Measurements from ENCODE around the gene TJP1. TPM values are rescaled to one million over a fixed set of nuclear protein-coding genes. Genes with fewer than 3 reads are reported as not detected.

The TJP1 gene
- total RNA-seq, 1 experiment from 2014 or later = 129 TPM

DNA sequence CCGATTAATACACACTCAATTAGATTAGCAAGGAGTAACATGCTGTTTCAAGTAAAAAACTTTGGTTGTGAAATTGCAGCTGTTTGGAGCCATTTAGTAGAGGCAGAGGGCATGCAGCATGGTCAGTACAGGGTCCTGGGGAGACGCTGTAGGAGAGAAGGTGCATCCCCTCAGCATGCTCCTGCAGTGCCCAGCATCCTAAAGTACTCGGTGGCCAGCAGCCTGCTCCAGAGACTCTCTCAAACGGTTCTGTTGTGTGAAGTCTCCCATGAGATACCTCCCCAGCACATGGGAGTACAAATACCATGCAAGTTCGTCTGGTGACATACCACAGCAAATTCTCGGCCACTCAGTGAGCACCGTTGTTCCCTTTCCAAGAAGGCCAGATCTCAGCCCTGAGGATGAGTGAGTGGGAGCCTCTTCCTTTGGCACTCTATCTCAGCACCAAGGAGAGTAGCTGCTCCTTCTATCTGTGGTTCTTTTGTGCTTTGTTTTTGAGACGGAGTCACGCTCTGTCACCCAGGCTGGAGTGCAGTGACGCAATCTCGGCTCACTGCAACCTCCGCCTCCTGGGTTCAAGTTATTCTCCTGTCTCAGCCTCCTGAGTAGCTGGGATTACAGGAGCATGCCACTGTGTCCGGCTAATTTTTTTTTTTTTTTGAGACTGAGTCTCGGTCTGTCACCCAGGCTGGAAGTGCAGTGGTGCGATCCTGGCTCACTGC is 72.7 kb downstream of the TJP1 start:
- H3K27me3 Mint-ChIP-seq (ENCODE audit: low read depth) = no peaks in the 10 kb centered on the region
- no peak for TF ChIP-seq ZNF416 (CRISPR knock-in tag; IDR thresholded peaks at IDR 0.05)
- no peak for TF ChIP-seq ZNF232 (CRISPR knock-in tag; IDR thresholded peaks at IDR 0.05)
- no peak for TF ChIP-seq STAT6 (CRISPR knock-in tag; conservative IDR thresholded peaks at IDR 0.05; ENCODE audit: low read depth)
- TF ChIP-seq, protein P1, sequence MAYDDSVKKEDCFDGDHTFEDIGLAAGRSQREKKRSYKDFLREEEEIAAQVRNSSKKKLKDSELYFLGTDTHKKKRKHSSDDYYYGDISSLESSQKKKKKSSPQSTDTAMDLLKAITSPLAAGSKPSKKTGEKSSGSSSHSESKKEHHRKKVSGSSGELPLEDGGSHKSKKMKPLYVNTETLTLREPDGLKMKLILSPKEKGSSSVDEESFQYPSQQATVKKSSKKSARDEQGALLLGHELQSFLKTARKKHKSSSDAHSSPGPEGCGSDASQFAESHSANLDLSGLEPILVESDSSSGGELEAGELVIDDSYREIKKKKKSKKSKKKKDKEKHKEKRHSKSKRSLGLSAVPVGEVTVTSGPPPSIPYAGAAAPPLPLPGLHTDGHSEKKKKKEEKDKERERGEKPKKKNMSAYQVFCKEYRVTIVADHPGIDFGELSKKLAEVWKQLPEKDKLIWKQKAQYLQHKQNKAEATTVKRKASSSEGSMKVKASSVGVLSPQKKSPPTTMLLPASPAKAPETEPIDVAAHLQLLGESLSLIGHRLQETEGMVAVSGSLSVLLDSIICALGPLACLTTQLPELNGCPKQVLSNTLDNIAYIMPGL (CRISPR knock-in tag; IDR thresholded peaks at IDR 0.05) = no peak
- TF ChIP-seq NFYB (CRISPR knock-in tag; conservative IDR thresholded peaks at IDR 0.05; ENCODE audit: low read depth) = no peak
- no peak for TF ChIP-seq ZNF532 (CRISPR knock-in tag; IDR thresholded peaks at IDR 0.05; ENCODE audit: borderline replicate concordance)
- no peak for TF ChIP-seq SP1 (CRISPR knock-in tag; conservative IDR thresholded peaks at IDR 0.05)
- TF ChIP-seq E2F1 (CRISPR knock-in tag; IDR thresholded peaks at IDR 0.05) = no peak
- TF ChIP-seq NFATC4 (CRISPR knock-in tag; IDR thresholded peaks at IDR 0.05) = no peak
- TF ChIP-seq ETV6 (CRISPR knock-in tag; IDR thresholded peaks at IDR 0.05) = no peak
- TF ChIP-seq CREB1 (CRISPR knock-in tag; IDR thresholded peaks at IDR 0.05) = no peak
- no peak for TF ChIP-seq RORB (CRISPR knock-in tag; IDR thresholded peaks at IDR 0.05)
- no peak for TF ChIP-seq TP53 (CRISPR knock-in tag; IDR thresholded peaks at IDR 0.05)
- no peak for TF ChIP-seq MLX (CRISPR knock-in tag; IDR thresholded peaks at IDR 0.05)
- TF ChIP-seq TEAD1 (CRISPR knock-in tag; IDR thresholded peaks at IDR 0.05) = no peak
- no peak for TF ChIP-seq OVOL2 (CRISPR knock-in tag; IDR thresholded peaks at IDR 0.05; ENCODE audit: borderline replicate concordance)
- no peak for TF ChIP-seq NR3C1 (CRISPR knock-in tag; conservative IDR thresholded peaks at IDR 0.05; ENCODE audit: low read depth)
- H3K36me3 Mint-ChIP-seq = peaks cover 19% of the 10 kb centered on the region
- peaks cover 8% of the 10 kb centered on the region for H3K9me3 Mint-ChIP-seq
- H3K4me3 Mint-ChIP-seq = no peak overlapping the region
- DNase-seq (ENCODE audit: low spot score) = no peak
- peak overlapping the region; percentile 90 for H3K27ac Mint-ChIP-seq
- CTCF ChIA-PET = interaction anchor here (1.7 kb wide), 1 partner anchor 176 kb away, joined by 12 read pairs; no protein-coding TSS in a partner anchor
- POLR2A ChIA-PET = no interaction called here
- peaks cover 3% of the 10 kb centered on the region for H3K4me1 Mint-ChIP-seq
- peak; percentile 50 for ATAC-seq
